HG03342 (cell line): ENCODE results near the gene ZNF511.

Experiments
- ATAC-seq: cut with Tn5 transposase; IDR thresholded peaks from one replicate; pipeline ENCODE4 v1.9.1; 2021; ENCODE audit warnings: mild to moderate bottlenecking, moderate library complexity; ENCODE audit not compliant: unreplicated experiment

The ZNF511 gene

DNA sequence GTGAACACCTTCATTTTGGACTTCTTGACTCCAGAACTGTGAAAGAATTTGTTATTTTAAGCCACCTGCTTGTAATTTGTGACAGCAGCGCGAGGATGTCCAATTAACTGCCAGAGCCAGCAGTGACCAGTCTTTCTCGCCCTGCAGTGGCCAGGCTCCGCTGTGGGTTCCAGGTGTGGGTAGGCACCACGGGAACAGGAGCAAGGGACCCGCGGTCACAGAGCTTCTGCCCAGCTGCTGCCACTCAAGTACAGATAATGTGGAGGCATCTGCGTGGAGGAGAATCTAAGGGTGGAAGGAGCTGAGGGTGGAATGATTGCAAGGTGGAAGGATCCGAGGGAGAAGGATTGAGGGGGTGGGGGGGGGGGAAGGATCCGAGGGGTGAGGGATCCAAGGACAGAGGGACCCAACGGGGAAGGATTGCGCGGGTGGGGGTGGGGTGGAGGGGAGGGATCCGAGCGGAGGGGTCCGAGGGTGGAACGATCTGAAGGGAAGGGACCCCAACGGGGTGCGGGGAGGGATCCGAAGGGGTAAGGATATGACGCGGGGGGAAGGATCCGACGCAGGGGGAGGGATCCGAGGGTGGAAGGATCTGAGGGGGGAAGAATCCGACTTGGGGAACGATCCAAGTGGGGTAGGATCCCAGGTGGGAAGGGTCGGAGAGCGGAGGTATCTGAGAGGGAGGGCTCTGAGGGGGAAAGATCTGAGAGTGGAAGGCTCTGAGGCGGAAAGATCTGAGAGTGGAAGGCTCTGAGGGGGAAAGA is 24.4 kb downstream of the ZNF511 start:
- ATAC-seq: no peak

DNA sequence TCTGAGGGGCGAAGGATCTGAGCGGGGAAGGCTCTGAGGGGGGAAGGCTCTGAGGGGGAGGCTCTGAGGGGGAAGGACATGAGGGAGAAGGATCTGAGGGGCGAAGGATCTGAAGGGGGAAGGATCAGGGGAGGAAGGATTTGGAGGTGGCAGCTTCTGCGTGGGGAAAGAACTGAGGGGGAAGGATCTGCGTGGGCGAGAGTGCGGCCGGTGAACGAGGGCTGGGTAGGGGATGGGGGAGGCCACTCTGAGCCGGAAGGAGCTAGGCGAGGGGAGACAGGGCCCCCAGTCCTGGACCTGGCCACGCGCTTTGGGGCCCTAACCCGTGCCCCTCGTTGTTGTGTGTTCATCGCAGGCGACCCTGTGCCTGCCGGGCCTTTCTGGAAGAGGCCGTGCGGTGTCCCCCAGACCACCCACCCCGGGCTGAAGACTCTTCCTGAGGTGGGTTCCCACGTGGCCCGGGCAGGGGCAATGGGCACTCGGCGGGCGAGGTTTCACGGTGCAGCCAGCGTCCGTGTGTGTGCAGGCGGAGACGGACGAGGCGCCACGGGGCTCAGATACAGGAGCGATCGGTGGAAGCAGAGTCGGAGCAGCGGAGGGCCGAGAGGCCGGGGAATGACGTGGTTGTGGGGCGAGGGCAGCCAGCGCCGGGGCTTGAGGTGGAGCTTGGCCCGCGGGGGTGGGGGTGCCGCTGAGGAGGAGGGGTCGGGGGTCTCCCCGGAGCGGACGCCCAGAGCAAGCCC is 26.0 kb downstream of the ZNF511 start:
- no peak for ATAC-seq

DNA sequence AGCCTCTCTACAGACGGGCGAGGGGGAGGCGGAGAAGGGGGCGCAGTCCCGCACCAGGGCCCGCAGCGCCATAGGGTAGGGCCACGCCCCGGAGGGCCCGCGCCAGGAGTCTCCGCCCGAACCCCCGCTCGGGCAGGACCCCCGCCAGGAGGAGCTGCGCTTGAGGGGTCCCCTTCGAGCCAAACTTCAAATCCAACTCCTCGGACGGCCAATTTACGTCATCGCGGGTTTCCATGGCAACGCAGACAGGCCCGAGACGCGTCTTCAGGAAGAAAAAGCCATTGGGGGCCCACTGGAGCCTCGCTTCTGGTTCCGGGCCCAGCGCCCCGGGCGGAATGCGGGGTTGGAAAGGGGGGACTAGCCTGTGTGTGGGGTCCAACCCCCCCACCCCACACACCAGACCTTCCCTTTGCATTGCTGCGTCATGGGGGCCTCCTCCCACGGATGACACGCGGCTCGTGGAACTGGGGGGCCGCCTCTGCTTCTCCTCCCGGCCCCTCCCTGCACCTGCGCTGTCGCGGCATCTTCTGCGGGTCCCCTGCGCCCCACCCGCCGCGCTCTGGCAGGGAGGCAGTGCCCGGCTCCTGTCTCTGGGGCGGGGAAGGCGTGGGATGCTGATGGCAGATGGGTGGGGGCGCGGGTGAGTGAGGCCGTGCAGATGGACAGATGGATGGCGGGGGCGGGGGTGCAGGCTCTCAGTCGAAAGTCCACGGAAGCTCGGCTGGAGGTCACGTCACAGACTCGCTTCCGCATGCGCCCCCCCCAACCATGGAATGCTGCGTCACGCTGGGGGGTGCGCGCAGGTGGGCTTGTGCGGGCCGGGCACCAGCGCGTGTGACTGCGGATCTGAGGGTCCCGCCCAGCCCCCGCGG is 26.8 kb downstream of the ZNF511 start:
- no peak for ATAC-seq

DNA sequence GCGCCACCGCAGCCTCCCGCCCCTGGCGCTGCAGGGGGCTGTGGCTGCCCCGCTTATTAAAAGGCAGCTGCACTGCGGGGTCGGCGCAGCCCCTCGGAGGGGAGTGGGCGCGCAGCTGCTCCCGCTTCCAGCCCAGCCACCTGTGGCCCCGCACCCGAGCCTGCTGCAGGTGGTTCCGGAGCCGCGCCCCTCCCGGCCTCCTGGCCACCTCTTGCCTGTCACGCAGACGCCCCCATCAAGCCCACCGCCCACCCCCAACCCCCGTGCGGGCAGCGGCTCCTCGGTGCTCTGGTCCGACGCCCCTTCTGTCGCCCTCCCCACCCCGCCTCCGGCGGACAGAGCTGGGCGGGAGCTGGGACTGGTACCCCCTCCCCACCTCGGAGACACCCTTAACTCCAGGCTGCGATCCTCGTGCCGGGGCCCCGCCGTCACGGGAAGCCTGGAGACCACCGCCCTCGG is 27.4 kb downstream of the ZNF511 start:
- no peak for ATAC-seq

DNA sequence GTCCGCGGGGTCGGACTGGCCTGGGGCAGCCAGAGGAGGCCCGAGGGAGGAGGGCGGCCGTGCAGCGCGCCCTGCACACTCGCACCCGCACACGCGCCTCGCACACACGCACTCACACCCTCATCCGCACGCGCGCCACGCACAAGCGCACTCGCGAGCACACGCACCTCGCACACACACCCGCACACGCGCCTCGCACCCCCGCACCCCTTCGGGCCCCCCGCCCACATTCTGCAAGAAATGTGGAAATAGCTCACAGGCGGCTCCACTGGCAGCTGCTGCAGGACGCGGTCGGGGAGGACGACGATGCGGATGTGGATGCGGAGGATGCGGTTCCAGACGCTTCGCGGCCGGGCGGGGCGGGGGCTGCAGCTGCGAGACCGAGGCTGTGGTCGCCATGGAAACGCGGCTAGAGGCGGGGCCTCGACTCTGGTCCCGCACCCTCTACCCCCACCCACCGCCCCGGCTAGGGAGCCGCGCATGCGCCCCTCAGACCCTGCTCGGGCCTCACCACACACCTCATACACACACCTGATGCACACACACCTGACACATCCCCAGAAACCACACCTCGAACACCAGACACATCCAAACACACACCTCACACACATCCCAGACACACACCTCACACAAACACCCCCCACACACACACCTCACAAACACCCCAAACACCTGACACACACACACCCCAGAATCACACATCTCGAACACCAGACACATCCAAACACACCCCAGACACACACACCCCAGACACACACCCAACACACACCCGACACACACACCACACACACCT is 28.1 kb downstream of the ZNF511 start, which contains the start of gene CALY:
CALY (minus strand) TSS at position 320 of the 793 bp plus-strand sequence. CDS start 7,907 bp downstream, outside the sequence.
- ATAC-seq: no peak

DNA sequence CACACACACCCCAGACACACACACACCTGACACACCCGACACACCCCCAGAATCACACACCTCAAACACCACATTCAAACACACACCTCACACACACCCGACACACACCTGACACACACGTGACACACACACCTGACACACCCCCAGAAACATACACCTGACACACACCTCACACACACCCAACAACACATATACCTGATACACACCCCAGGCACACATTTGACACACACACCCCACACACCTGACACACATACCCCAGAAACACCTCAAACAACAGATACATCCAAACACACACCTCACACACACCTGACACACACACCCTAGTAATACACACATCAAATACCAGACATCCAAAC is 28.6 kb downstream of the ZNF511 start:
- ATAC-seq: no peak

DNA sequence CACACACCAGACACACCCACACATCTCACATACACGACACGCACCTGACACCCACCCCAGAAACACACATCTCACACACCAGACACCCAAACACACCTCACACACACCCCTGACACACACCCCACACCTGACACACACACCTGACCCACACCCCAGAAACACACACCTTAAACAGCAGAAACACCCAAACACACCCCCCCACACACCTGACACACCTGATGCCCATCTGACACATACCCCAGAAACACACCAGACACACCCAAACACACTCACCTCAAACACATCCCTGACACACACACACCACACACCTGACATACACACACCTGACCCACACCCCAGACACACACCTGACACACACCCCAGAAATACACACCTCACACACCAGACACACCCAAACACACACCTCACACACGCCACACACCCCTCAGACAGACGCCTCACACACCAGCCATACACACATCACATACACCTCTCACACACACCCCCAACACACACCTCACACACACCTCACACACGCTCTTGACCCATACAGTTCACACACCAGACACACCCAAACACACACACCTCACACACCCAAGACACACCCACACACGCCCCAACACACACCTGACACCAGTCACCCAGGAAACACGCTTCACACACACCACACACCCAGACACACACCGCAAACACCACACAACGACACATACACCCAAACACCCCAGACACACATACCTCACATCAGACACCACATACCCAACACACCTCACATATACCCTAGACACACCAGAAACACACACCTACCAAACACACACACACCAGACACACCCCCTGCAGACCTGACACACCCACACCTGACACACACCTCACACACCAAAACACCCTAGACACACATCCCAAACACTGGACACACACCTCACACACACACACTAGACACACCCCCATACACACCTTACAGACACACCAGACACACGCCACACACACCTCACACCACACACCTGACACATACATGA is 29.7 kb downstream of the ZNF511 start:
- ATAC-seq: no peak

DNA sequence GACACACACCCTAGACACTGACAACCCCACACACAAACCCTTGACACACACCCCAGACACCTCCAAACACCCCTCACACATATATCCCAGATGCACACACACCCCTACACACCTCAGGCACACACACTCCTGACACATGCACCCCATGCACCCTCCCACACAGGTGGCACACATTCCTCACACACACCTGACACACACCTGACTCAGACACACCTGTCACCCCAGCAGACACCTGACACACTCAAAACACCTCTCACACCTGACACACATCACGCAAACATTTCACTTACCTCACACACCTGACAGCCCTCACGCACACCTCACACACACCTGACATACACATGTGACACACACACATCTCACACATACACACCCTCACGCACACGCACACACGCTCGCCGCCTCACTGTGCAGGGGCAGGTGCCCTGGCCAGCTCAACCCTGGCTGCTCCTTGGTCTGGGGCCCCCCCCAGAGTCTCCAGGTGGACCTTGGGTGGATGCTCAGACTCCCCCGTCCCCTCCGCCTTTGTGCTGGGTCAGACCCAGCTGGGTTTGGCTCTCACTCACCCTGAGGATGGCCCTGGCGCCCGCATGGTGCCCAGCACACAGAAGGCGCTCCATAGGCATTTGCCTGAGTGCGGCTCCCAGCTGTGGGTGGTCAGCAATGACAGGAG is 31.1 kb downstream of the ZNF511 start:
- ATAC-seq: no peak

DNA sequence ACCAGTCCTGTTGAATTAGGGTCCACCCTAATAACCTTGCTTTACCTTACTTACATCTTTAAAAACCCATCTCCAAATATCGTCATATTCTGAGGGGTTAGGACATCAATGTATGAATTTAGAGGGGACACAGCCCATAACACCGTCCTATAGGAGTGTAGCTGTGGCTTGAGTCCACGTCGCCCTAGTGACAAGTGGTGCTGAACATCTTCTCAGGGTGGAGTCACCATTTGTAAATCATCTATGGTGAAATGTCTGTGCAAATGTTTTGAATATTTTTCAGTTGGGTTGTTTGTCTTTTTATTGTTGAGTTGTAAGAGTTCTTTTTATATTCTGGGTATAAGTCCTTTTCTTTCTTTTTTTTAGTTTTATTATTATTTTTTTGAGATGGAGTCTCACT is 33.3 kb downstream of the ZNF511 start:
- no peak for ATAC-seq

DNA sequence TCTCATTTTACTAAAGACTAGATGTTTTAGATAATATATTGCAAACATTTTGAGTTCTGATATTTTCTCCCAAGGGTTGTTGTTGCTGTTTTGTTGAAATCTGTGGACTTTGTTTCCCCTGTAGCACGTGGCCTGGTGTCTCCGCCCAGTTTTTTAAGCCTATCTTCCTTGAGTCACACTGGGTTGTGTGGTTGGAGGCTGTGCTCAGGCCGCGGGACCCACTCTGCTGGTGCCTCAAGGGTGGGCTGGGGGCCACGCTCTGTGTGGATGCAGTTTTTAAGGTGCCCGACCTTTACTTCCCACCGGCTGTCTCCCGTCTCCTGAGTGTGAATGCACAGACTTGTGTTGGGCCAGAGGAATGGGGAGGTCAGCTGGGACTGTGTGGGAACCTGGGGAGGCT is 34.2 kb downstream of the ZNF511 start:
- no peak for ATAC-seq

DNA sequence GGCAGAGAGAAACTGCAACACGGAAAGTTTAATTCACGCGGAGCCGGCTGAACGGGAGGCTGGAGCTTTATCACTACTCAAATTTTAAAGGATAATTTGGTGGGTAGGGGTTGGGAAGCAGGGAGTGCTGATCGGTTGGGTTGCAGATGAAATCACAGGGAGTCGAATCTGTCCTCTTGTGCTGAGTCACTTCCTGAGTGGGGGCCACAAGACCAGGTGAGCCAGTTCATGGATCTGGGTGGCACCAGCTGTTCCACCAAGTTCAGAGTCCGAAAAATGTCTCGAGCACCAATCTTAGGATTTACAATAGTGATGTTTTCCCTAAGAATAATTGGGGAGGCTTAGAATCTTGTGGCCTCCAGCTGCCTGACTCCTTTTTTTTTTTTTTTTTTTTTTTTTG is 34.8 kb downstream of the ZNF511 start:
- no peak for ATAC-seq

DNA sequence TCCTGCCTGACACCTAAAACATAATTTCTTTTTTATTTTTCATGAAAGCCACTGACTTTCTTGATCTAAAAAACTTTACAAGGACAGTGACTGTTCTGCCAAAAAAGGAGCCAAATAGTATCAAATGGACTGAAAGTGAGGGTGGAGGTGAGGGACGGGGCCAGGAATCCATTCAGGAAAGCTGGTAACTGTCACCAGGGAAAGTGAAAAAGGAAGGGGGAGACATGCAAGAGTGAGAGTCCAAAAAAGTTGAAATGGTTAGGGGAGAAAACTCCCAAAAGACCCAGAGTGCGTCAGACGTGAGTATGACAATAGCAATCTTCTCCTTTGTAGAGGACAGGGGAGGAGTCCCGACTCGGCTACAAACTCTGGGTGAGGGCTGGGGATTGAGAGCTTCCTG is 35.5 kb downstream of the ZNF511 start:
- ATAC-seq: no peak

DNA sequence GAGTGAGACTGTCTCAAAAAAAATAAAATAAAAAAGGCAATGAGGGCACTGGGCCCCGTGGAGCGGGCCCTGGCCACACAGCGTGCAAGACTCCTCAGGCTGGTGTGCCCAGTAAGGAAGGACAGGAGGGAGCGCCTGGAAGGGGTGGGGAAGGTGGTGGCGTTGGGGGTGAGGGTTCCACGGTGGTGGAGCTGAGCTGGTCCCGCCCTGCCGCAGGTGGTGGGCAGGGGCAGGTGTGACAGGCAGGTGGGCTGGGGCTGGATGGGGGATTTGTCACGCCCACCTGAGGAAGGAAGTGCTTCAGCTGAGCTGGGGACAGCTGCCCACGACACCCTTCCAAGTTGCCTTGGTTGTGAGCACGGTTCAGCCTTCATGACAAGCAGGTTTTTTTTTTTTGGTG is 37.7 kb downstream of the ZNF511 start:
- no peak for ATAC-seq

DNA sequence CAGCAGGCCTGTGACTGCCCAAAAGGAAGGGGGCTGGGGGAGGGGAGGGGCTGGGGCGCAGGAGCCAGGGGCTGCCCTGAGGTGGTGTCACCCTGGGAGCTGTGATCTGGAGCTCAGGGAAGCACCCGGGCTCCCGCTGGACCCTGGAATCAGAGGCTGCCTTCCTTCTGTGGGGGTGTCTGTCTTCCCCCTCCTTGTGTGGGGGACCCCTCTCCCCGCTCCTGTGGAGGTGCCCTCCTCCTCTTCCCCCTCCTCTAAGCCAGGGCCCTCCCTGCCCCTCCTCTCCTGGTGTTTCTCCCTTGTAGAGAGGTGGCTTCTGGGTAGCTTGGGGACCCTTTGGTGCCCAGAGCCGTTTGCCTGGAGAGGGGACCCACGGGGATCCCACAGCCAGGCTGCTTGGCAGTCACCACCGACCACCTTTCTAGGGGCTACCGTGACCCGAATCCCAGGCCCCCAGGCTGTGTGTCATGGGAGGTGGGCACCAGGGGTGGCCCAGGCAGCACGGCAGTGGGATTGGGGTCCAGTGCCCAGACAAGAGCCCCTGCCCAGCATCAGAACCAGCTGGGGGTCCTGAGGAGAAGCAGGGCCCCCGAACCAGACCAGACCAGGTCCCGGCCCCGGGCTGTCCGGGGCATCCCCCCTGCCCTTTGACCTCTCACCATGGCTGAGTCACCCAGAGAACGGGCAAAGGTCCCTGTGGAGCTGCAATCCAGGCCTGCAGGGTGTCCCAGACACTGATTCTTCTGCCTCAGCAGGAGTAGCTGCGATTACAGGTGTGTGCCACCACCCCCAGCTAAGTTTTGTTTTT is 39.2 kb downstream of the ZNF511 start:
- no peak for ATAC-seq

DNA sequence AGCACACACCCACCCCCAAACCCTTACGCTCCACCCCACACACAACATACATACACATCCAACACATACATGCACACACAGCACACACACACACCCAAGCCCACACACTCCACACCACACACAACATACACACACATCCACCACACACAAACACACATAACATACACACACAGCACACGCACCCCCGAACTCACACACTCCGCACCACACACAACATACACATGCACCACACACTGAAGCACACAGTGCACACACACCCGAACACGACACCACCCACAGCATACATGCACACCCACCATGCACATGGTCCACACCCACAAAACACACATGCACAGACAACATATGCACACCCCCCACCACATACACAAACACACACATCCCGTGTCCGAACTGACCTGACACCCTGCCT is 40.5 kb downstream of the ZNF511 start:
- no peak for ATAC-seq

DNA sequence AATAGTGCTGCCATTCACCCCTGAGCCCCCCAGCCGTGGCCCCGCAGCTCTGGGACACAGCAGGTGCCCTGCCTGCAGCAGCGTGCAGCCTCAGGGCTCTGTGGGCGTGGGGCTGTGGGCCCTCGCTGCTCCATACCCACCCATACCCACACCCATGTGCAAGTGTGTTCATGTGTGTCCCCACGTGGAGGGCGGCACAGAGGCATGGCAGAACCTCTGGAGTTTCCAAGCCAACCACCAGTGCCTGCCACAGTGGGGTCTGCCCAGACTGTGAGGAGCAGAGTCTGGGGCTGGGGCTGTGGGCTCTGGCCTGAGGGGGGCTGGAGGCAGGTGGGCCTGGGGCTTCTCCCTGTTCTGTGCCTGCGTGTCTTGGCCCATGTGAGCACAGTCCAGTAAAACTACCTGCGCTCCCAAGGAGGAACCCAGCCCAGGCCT is 40.9 kb downstream of the ZNF511 start:
- no peak for ATAC-seq

DNA sequence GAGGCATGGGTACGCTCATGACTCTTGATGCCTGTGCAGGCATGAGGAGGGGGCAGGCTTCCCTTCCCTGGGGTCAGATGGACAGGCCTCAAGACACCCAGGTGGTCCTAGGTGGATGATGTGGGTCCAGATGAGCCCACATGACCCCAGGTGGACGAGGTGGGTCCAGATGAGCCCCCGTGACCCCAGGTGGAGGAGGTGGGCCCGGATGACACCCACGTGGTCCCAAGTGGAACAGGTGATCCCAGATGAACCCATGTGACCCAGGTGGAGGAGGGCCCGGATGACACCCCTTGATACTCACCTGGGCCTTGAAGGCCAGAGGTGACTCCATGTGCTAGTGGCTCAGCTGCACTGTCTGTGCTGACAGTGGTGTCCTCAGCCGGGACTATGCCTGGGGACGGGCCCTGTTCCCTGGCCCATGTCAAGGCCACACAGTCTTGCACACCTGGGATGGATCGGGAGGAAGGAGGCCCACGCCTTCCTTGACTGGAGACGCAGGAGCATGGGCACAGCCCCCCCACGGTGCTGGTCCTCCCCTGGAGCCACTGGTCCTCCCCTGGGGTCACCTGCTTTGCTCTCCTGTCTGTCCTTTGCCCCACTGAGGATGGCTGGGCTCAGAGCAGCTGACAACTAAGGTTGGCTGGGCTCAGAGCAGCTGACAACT is 41.7 kb downstream of the ZNF511 start:
- ATAC-seq: no peak
